Measurements from ENCODE around the gene ZNF578.
"Not testable (repeated sequence)": the region's sequence is repeated elsewhere in the genome, so short reads cannot be mapped to it uniquely, and the experiment has no call there.

DNA sequence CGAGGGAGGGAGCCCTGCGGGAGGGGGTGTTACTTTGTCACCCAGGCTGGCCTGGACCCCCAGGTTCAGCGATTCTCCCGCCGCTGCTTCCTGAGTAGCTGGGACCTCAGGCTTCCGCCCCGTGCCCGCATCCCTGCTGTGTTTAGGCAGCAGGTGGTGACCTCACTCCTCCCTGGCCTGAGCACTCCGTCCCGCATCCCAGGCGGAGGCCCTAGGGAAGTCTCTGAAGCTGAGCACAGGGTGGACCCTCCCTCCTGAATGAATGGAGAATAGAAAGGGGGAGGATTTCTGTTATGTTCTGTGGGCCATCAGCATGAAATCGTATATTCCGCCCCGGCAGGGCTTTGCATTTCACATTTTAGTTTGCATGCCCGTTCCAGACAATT, 82.0 kb downstream of the ZNF578 start:
- TF ChIP-seq, protein P1, sequence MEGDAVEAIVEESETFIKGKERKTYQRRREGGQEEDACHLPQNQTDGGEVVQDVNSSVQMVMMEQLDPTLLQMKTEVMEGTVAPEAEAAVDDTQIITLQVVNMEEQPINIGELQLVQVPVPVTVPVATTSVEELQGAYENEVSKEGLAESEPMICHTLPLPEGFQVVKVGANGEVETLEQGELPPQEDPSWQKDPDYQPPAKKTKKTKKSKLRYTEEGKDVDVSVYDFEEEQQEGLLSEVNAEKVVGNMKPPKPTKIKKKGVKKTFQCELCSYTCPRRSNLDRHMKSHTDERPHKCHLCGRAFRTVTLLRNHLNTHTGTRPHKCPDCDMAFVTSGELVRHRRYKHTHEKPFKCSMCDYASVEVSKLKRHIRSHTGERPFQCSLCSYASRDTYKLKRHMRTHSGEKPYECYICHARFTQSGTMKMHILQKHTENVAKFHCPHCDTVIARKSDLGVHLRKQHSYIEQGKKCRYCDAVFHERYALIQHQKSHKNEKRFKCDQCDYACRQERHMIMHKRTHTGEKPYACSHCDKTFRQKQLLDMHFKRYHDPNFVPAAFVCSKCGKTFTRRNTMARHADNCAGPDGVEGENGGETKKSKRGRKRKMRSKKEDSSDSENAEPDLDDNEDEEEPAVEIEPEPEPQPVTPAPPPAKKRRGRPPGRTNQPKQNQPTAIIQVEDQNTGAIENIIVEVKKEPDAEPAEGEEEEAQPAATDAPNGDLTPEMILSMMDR (IDR thresholded peaks at IDR 0.05; ENCODE audit: insufficient read depth, low read length, poor library complexity, severe bottlenecking): not testable (repeated sequence)
- not testable (repeated sequence) for TF ChIP-seq EZH2phosphoT487 (conservative IDR thresholded peaks at IDR 0.05; ENCODE audit: low read length)
